HG03135 (cell line): Measurements from ENCODE around the gene MICB.
"Not testable (repeated sequence)": the region's sequence is repeated elsewhere in the genome, so short reads cannot be mapped to it uniquely, and the experiment has no call there.

Experiments
- ATAC-seq: cut with Tn5 transposase; IDR thresholded peaks from one replicate; pipeline ENCODE4 v1.9.1; 2021; ENCODE audit warnings: mild to moderate bottlenecking, moderate library complexity; ENCODE audit not compliant: unreplicated experiment

The MICB gene

DNA sequence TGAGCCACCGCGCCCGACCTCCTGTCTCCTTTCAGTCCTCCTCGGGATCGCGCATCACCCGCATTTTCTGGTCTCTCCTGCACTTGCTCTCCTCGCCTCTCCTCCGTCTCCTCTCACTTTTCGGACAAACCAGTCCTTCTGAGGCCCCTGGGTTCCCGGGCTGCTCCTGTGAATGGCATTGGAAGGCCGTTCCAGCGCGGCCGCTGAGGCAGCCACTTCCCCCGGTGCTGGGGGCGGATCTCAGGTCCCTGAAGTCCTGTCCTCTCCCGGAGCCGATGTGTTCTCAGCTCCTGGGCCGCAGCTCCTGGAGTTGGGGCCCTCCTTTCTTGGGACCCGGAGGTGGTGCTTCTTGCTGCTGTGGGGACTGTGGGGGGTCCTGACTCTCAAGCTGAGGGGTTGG is 803 bp downstream of the MICB start:
- ATAC-seq, result no peak

DNA sequence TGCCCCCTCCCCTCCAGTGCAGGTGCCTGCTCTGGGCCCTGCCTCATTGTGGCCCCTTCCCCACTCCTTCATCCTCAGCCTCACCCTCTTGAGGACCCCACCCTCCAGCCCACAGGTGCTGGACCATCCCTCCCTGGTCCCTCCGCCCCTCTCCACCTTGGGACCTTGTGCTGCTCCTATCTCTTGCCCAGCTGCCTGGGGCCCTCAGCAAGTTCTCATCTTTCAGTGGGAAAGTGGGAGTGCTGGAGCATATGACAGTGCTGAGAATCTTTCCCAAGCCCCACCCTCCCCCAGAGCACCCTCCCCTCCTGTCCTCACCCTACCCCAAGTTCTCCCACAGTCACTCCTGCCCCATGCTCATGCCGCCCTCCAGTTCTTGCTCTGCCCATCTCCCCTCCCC is 1.7 kb downstream of the MICB start:
- ATAC-seq, result not testable (repeated sequence)

DNA sequence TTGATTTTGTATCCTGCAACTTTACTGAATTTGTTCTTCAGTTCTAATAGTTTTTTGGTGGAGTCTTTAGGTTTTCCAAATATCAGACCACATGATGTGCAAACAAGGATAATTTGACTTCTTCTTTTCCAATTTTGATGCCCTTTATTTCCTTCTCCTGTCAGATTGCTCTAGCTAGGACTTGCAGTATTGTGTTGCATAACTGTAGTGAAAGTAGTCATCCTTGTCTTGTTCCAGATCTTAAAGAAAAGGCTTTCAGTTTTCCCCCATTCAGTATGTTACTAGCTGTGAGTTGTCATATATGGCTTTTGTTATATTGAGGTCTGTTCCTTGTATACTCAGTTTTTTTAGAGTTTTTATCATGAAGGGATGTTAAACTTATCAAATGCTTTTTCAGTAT is 4.6 kb downstream of the MICB start:
- ATAC-seq, result no peak

DNA sequence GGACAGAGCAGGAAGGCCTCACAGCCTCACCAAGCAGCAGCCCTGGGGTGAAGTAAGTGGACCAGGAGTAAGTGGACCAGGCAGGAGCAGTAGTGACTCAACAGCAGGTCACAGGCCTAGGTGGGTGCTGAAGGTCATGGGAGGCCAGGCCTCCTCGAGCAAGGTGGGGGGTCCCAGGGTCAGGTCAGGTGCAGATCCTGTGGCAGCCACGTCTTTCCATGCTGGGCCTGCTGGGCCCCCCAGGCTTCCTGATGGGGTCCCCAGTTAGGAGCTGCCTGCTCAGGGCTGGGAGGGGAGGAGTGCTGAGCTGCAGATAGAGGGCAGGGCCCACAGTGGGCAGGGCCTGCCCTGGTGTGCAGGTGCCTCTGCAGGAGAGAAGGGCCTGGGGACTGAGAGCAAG is 11.1 kb downstream of the MICB start:
- ATAC-seq, result not testable (repeated sequence)

DNA sequence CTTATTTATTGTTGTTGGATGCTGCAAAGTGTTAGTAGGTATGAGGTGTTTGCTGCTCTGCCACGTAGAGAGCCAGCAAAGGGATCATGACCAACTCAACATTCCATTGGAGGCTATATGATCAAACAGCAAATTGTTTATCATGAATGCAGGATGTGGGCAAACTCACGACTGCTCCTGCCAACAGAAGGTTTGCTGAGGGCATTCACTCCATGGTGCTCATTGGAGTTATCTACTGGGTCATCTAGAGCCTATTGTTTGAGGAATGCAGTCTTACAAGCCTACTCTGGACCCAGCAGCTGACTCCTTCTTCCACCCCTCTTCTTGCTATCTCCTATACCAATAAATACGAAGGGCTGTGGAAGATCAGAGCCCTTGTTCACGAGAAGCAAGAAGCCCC is 12.1 kb downstream of the MICB start:
- ATAC-seq, result no peak

DNA sequence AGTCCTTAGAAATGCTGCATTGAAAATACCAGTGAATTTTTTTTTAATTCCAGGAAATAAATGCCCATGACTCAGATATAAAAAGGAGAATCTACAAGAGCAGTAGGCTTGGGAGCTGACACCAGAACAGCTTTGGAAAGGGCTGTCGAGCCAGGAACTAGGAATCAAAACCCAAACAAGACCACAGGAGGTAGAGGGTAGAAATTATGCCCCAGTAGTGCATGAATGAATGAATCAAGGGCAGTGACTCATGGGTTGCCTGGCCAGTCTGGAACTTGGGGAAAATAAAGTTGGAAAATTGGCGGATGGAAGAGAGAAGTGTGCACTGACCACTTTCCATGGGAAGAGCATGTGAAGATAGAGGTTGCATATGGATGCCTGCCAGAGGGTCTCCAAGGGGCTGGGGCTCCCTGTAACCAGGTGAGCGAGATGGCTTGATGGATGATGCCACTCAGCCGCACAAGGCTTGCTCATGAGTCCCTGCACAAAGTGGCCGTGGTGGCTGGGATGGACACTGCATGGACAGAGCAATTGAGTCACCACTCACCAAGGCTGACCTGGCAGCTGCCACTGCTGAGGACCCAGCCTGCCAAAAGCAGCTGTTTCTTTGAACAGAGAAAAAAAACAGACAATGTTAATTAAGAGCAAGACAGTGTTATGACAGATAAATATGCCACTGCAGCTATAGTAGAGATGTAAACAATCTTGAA is 15.7 kb downstream of the MICB start:
- no peak for ATAC-seq

DNA sequence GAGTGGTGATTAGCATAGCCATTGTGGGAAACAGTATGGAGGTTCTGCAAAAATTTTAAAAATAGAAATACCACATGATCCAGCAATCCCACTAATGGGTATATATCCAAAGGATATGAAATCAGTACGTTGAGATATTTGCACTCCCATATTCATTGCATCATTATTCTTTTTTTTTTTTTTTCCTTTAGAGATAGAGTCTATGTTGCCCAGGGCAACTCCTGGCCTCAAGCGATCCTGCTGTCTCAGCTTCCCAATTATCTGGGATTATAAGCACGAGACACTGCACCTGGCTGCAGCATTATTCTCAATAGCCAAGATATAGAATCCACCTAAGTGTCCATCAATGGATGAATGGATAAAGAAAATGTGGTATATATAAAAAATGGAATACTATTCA is 23.9 kb downstream of the MICB start:
- no peak for ATAC-seq

DNA sequence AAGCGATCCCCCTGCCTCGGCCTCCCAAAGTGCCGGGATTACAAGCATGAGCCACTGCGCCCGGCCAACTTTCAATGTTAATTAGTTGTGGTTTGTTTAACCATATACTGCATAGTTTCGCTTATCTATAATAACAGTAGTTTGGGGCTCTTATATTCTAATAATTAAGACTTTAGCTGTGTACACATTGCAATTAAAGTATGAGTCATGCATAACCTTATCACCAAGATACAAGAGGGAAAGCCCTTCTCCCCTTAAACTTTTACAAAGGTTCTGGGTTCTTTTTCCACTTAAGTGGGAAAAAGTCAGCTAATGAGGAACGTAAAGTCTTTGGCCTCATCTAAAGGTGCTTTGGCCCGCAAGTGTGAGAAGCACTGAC is 27.6 kb downstream of the MICB start:
- no peak for ATAC-seq

DNA sequence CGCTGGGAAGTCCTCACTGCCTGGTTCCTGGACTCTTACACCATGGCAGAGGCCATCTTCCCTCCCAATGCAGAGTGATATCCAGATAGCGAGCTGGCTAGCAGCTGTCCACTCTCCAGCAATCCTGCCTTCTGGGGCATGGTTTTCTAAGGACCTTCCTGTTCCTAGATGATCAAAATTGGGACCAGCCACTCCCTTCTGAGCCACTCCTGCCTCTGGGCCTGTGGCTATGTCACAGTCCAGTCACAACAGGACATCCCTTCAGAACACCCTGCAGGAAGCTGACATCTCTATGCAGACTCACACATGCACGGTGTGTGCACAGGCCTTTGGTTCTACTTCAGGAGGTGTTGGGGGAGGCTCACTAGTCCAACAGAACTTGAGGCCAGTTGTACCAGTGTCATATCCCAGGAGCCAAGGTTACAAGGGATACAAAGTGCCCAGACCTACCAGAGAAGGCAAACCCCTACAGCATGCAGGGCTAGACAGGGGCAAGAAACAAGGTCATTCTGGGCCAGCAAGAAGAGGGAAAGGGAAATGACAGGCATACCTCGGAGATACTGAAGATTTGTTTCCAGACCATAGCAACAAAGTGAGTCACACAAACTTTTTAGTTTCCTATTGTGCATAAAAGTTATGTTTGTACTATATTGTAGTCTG is 28.1 kb downstream of the MICB start:
- ATAC-seq, result no peak

DNA sequence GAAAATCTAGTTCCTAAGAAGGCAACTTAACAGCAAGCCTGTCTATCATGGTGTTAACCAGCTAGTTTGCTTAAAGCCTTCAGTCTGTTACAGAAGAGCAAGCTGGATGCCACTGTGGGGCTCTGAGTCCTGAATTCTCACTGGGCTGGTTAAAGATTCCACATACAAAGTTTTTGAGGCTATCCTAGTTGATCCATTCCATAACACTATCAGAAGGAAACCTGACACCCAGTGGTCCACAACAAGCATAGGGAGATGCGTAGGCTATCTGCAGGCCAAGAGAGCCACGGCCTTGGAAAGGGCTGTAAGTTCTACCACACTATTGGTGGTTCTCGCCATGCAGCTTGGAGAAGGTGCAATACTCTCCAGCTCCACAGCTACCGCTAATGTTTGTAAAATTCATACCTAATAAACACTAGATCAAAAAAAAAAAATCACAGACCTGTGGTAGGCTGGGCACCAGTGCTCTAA is 30.4 kb downstream of the MICB start:
- ATAC-seq, result no peak

DNA sequence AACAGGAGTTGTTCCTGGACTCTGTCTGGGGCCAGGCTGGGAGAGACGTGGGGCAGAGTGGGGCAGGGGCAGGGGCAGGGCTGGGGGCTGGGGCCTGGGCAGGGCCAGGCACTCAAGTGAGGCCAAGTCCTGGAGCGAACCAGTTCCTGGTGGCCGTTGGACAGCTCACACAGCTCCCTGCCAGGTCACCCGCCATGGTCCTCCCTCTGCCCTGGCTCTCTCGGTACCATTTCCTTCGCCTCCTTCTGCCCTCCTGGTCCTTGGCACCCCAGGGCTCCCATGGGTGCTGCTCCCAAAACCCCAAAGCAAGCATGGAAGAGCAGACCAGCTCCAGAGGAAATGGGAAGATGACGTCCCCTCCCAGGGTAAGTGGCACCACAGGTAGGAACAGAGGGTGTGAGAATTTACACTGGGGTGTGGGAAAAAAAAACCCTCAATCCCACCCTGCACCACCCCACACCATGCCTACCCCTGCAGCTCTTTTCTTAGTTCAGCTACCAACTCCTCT is 30.9 kb downstream of the MICB start, which contains the start of gene MCCD1:
TSS of gene MCCD1 (plus strand) at position 142 of the 508 bp plus-strand sequence. CDS start at position 195, 53 bp downstream.
- ATAC-seq, result no peak

DNA sequence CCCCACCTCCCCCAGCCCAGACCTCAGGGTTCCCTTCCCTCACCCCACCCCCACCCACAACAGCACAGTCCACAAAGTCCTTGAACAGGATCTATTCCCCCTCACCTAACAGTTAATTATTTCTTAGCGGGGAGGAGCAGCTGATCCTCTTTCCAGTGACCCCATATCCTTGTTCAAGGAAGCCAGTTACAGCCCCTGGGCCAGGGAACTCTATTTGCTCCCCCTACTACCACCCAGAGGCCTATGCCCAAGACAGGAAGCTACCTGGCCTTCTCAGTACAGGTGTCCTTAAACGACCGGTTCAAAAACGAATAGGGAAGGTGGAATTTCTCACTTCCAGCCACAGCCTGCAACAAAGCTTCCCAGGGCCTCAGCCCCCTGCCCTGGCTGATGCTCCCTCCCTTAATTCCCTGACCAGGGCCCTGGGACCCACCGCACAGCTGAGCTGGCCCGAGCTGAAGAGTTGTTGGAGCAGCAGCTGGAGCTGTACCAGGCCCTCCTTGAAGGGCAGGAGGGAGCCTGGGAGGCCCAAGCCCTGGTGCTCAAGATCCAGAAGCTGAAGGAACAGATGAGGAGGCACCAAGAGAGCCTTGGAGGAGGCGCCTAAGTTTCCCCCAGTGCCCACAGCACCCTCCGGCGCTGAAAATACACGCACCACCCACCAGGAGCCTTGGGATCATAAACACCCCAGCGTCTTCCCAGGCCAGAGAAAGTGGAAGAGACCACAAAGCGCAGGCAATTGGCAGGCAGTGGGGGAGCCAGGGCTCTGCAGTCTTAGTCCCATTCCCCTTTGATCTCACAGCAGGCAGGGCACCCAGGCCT is 31.6 kb downstream of the MICB start:
- ATAC-seq, result no peak

DNA sequence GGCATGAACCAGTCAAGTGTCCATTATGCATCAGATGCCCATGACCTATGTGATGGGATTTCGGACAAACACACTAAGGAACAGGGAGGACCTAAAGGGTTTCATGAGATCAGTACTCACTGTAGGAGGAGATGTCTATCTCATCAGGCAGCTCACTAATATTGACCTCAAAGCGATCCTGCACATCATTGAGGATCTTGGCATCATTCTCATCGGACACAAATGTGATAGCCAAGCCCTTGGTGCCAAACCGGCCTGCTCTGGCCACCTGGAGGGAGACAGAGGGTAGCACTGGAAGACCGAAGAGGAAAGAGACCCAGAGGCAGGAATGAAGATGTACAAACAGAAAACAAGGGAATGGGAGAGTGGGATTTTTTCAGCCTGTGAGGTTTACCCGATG is 32.7 kb downstream of the MICB start:
- ATAC-seq, result no peak

DNA sequence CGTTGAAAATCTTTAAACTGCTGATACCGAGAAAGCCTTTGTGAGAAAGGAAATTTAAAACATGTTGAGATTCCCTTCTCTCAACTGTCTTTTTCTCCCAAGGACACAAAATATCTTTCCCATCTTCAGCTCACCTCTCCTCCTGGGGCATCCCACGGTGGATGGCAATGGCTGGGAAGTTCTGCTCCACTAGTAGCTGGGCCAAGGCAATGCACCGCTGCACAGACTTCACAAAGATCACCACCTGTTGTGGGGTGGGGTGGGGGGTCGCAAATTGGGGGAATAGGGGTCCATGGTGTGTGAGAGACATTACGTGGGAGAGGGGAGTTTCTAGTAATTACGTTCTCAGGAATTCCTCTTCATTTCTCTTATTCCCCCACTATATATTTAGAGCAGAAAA is 33.2 kb downstream of the MICB start:
- ATAC-seq, result no peak

DNA sequence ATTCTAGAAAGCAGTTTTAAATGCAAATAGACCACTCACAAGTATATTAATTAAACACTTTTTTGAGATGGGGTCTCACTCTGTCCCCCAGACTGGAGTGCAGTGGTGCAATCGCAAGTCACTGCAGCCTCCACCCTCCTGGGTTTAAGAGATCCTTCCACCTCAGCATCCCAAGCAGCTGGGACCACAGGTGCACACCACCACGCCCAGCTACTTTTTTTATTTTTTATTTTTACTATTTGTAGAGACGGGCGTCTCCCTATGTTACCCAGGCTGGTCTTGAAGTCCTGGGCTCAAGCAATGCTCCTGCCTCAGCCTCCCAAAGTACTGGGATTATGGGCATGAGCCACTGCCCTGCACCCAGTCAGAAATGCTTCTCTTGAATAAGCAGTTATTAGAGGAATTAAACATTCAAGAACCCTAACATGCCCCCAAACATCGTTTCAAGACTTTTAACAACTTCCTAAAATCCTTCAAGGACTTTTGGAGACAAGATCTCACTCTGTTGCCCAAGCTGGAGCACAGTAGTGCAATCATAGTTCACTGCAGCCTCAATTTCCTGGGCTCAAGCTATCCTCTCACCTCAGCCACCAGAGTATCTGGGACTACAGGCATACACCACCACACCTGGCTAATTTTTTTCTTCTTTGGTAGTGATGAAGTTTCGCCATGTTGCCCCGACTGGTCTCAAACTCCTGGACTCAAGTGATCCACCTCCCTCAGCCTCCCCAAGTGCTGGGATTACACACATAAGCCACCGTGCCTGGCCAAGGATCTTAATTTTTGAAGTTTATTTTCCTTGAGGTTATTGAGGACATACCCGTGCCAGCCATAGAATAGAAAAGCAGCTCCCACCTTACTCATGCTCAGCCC is 34.1 kb downstream of the MICB start:
- no peak for ATAC-seq

DNA sequence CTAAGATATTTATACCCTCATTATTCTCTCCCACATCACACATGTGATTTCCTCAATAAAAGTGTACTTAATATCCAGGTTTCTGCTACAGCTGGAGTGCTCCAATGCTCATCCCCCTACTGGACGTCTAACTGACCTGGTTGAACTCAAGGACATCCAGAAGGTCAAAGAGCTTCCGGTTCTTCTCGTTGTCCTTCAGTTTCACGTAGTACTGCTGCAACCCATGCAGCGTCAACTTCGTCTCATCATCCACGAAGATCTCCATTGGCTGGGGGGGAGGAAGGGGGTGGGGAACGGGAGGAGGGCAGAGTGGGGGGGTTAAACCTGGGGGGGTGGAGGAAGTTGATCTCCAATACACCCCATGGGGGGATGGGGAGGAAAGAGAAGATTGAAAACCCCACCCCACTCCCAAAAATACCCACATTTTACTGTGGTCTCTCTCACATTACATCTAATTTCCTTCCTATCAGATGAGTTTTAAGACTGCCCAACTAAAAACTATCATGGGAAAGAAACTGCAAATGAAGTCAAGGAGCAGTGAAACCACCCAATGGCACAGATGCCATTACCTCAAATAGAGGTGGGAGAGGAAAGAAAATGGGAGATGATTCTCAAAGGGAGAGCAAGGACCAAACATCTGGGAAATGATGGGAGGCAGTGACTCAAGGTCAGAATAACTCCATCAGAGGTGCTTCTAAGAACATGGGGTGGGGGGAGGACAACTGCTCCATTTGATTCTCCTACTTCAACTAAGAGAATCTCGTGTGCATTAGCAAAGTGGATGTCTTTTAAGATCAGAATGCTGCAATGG is 34.9 kb downstream of the MICB start:
- no peak for ATAC-seq

DNA sequence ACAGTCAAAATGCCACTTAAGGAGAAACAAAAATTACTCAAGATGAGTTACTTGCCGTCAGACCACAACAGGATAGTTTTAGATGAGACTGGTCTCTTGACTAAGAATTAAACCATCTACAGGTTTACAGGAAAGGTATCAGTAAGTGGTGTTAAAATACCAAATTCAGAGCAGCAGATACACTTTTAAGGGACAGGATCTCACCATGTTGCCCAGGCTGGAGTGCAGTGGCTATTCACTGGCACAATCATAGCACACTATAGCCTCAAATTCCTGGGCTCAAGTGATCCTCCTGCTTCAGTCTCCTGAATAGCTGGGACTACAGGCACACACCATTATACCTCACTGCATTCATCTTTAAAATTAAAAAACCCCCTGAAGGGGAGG is 35.5 kb downstream of the MICB start:
- ATAC-seq, result no peak

DNA sequence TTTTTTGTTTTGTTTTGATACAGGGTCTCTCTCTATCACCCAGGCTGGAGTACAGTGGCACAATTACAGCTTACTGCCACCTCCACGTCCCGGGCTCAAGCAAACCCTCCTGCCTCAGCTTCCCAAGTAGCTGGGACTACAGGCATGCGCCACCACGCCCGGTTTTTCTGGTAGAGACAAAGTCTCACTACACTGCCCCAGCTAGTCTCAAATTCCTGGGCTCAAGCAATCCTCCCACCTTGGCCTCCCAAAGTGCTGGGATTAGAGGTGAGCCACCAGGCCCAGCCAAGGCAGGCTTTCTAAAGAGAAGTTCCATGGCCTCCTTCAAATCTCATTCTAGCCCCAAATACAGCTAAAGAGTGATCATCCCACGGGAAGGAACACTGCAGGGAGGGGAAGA is 36.1 kb downstream of the MICB start:
- ATAC-seq, result no peak

DNA sequence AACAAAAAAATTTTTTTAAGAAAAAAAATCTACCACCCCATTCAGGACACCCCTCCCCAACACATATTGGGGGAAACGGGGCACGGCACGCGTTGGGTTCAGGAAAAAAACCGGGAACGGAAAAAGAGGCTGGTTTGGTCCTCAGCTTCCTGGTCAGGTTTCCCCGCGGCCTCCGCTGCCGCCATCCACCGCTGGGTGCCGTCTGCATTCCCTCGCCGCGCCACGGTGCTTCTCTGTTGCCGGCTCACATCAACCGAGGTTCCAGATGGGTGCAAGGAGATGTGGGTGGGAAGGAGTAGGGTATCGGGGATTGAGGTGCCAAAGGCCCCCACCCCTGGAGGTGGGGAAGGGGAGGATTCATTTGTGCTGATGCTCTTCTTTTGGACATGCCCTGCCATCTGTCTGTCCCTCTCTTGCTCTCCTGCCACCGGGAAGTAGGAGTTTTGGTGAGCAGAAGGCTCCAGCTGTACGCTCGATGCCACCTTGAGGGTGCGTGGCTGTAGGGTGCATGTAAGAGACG is 36.6 kb downstream of the MICB start:
- no peak for ATAC-seq
